COLO668 (cell line): ENCODE data around the gene MTX1.
"Not testable (repeated sequence)": the region's sequence is repeated elsewhere in the genome, so short reads cannot be mapped to it uniquely, and the experiment has no call there.

ENCODE experiments used
- DNase-seq: peaks from one replicate; lab custom pipeline; 2025; ENCODE audit not compliant: unreplicated experiment; lab: John Stamatoyannopoulos, UW

Gene MTX1

DNA sequence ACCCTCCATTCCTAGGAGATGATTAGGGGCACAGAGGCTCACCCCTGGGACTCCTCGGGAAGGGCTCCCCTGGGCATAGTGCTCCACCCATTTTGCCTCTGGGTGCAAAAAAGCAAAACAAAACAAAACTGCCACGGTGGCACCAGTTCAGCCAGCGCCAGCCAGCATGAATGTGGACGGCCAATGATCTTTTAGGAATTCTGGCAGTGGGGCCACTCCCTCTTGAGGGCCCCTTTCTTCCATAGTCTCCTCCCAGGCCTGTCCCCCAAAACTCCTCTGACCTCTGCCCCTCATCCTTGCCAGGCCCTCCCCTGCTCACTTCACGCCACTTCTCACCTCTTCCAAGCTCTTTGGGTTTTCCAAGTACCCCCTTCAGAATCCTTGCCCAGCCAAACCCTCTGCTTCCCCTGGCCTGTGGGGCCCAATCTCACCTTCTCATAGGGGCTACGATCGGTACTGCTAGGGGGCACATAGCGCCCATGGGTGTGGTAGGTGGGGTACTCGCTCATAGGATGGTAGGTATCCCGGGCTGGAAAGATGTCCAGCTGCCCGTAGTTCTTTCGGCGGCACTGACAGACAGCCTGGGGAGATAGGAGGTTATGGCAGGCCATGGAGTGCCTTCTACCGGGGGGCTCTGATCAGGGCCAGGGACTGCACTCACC, 21.6 kb upstream of the MTX1 start:
- peak; percentile 64 for DNase-seq

DNA sequence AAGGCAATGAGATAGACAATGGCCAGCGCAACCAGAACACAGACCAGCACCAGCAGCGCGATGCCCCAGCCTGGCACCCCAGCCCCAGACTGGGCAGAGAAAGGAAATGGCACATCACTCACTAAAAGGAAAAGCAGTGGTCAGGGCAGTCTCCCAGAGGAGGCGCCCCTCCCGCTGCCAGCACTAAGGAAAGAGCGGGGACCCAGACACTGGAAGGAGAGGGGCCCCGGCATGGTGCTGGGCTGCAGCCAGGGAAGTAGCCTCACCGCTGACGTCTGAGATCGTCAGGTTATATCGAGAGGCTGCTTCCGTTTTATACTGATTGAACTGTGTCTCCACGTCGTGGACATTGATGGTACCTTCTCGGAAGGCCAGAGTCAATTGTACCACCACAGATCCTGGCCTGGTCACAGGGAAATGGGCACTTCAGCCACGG, 21.0 kb upstream of the MTX1 start:
- peak; percentile 46 for DNase-seq

DNA sequence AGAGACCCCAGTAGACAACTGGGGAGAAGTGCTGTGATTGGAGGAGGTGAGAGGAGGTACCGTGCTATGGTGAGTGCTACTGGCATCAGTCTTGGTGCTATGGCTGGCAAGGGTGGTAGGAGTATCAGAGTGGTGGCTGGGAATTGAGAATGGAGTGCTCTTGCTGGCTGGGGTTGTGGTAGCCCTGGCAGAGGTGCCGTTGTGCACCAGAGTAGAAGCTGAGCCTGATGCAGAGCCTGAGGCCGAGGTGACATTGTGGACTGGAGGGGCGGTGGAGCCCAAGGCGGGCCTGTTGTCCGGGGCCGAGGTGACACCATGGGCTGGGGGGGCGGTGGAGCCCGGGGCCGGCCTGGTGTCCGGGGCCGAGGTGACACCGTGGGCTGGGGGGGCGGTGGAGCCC, 20.2 kb upstream of the MTX1 start:
- peak; percentile 23 for DNase-seq

DNA sequence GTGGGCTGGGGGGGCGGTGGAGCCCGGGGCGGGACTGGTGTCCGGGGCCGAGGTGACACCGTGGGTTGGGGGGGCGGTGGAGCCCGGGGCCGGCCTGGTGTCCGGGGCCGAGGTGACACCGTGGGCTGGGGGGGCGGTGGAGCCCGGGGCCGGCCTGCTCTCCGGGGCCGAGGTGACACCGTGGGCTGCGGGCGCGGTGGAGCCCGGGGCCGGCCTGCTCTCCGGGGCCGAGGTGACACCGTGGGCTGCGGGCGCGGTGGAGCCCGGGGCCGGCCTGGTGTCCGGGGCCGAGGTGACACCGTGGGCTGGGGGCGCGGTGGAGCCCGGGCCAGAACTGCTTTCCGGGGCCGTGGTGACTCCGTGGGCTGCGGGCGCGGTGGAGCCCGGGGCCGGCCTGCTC, 18.6 kb upstream of the MTX1 start:
- DNase-seq, result not testable (repeated sequence)

DNA sequence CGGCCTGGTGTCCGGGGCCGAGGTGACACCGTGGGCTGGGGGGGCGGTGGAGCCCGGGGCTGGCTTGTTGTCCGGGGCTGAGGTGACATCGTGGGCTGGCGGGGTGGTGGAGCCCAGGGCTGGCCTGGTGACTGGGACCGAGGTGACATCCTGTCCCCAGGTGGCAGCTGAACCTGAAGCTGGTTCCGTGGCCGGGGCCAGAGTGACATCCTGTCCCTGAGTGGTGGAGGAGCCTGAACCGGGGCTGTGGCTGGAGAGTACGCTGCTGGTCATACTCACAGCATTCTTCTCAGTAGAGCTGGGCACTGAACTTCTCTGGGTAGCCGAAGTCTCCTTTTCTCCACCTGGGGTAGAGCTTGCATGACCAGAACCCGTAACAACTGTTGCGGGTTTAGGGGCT, 16.6 kb upstream of the MTX1 start:
- DNase-seq, result peak; percentile 82

DNA sequence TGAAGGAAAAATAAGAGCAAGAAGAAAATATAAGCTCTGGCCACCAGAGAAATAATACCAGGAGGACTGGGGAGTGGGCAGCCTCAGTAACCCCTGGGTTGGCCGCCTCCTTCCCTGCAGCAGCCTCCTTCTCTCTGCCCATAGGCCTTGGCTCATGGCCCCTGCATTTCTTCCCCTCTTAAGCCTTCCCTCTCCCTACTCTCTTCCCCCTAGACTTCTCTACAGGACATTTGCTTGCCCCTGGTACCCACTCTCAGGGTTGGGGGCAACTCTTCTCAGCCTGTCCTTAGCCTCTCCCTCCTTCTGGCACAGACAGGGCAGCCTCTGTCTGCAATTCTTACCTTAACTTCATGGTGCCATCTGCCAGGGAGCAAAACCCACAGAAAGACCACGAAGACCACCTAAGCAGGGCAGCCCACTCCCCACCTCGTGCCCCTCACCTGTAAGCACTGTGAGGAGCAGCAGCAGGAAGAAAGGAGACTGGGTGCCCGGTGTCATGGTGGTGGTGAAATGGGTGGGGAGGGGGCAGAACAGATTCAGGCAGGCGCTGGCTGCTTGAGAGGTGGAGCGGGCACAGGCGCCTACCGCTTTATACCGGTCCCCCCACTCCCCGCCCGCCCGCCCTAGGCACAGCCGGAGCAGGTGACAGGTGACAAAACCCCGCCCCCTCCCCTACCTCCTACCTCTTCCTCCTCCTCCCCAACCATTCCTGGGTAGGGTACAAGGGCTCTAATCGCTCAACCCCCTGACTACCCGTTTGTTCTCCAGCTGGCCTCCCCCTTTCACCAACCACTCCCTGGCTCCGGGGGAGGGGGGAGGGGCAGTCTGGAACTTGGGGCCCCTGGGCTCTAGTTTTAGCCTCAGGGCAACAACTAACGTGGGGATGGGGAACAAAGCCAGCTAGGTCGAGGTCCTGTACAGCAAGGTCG, 15.9 kb upstream of the MTX1 start:
- peak; percentile 96 for DNase-seq

DNA sequence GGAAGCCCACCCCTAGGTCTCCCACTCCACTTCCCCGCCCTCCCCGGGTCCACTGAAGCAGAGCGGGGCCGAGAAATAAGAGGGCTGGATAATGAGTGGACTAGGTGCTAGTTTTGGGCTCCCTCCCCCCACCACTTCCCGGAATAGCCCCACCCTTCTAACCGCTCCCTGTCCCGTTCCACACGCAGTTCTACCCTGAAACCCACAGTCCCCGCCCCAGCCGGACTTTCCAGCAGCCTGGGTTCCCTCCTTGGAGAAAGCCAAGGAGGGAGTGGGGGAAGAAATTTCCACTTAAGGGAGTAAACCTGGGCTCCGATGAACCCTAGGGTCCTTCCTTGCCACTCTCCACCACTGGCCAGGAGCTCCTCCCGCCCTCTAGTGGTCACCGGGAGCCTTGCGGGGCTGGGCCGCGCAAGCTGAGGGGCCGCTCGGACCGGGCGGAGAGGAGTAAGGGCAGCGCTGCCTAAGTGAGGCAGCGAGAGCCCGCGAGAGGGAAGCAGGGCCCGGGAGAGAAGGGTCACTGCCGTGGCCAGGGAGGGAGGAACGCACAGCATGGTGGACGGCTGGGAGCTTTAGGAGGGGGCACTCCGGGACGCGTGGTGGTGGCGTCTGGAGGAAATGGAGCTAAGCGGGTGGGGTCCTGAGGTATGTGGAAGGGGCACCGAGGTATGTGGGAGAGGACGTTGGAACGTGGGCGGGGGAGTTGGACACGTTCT, 15.1 kb upstream of the MTX1 start:
- DNase-seq, result peak; percentile 93

DNA sequence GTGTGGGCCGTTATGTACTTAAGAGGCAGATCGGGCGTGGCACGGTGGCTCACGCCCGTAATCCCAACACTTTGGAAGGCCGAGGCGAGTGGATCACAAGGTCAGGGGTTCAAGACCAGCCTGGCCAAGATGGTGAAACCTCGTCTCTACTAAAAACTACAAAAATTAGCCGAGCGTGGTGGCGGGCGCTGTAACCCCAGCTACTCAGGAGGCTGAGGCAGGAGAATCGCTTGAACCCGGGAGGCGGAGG, 14.6 kb upstream of the MTX1 start:
- DNase-seq, result not testable (repeated sequence)

DNA sequence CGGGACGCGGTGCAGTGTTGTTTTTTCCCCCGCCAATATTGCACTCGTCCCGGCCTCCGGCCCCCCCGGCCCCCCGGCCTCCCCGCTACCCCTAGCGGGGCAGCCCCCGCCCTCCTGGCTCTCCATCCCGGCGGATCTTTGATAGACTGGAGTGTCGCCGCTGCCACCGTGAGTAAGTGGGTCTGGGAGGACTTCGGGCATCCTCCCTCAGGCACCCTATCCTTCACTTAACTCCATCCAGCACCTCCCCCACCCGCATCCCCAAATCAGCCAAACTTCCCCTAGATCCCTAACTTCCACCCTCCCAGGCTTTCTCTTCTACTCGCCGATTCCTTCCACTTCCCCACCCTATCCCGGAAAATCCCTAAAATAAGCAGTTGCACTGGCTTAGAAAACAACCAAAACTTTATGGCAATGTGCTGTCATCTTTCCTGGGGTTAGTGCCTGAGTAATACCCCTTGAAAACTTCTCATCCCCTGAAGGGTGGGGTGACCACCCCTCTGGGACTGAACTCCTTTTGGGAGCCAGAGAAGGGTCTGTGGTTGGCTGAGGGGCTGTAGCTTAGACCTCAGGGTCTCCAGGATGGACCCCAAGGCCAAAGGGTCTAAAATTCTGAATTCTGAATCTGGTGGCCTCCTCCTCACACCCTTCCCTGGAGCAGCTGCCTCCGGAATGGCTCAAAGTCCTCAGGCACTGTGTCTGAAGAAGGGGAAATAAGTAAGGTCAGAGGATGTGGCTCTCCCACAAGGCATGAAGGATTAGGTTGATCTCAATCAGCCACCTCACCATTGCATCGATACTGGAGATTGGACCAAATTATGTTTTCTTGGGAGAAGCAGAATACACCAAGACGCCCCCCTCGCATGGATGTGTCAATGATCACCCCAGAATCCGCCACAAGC, 13.0 kb upstream of the MTX1 start:
- peak; percentile 56 for DNase-seq

DNA sequence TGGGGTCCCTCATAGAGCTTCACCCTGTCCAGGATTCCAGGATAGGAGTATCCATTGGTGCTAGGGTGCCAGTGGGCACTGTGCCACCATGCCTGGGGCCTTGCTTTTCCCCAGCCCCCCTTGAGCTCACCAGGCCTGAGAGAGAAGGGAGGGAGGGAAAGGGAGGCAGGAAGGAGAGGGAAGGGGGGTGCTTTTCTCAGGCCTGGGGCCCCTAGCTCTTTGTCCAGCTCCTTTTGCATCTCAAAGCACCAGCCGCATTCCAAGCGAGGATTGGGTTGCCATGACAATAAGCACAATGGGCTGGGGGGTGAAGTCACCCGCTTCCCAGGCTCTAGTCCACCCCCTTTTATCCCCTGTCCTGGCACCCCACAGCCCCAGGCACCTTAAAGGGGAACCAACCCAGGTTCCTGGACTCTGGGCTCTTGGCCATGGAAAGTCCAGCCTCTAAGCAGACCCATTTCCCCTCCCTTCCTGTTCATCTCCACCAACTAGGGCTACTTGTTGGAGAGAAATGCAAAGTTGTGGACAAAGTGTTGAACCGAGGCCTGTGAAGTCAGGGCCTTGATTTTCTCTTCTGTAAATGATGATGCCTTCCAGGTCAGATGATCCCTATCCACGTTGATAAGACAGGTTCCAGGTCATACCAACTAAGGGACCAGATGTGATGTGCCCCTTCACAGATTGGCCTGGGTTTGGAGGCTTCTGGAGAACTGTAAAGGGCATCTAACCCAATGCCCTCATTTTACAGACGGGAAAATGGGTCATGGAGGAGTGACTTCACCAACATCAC, 12.2 kb upstream of the MTX1 start:
- DNase-seq, result no peak

DNA sequence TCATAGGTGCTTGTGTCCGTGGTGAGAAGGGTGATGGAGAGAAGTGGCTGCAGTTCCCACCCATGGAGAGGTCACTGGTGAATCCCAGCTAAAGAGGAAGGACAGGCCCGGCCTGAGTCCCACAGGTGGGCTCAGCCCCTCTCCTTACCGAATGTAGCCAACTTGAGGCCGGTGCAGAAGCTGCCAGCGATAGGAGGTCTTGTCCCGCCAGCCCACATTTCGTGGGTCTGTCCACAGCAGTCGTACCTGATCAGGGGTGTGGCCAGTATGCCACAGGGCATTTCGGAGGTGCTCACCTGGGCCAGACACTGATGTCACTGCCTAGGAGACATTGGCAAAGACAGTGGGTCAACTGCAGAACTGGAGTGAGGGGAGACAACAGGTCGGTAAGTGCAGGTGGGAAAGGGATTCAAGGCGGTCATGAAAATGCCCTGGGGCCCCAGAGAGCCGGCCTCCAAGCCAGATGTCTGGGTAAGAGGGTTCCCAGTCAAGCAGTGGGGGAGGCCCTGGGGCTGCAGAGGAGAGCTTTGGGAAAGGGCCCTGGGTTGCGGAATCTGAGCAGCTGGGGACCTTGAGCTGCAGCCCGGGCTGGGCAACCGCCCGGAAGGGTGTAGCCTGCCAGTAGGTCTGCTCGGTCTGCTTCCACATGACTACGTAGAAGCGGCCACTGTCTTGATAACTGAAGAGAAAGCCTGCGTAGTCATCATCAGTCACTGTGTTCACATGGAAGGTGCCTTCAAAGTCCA, 11.4 kb upstream of the MTX1 start:
- no peak for DNase-seq

DNA sequence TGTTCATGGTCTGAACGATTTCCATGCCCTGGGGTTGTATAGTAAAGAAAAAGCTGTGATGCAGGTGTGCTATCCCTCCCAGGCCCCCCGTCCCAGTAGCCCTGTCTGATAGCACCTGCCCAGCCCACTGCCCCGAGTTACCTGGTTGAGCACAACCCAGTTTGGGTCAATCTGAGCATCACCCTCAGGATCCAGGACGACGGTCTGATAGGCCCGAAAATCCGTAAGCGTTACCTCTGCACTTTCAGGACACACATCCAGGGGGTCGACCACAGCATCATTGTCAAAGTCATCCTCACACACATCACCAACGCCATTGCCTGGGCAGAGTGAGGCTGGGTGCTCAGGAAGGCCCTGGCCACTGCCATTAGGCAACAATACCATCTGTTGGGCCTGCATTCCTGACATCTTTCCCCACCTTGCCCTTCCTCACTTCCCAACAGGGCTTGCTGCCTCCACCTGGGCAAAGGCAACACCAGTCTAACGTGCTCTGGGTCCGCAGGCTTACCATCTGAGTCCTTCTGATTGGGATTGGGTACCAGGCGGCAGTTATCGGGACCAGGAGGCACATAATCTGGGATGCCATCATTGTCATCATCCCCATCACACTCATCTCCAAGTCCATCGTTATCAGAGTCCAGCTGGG, 10.5 kb upstream of the MTX1 start:
- no peak for DNase-seq

DNA sequence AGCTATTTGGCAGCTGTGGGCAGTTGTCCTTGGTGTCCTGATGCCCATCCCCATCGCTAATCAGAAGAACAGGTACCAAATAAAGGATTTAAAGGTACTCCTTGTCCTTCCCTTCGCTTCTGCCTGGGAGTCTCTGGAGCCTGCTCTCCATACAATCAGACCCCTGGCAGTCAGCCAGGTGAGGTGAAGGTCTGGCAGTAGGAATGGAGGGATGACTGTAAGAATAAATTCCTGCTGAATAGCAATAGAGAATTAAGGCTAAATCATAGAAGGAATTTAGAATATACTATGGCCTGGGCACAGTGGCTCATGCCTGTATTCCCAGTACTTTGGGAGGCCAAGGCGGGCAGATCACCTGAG, 10.0 kb upstream of the MTX1 start:
- DNase-seq, result no peak

DNA sequence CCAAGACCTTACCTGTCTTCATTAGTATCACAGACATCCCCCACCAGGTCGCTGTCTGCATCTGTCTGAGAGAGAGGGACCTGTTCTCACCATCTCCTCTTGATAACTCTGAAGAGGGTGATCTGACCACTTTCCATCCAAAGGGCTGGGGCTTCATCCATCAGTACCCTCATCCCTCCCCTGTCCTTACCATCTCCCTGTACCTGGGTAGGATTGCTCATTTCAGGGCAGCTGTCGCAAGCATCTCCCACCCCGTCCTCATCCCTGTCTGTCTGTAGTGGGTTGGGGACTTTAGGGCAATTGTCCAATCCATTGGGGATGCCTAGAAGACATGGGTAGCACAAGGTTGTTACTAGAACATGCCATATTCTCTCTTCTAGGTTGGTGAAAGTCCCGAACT, 8.7 kb upstream of the MTX1 start:
- no peak for DNase-seq

DNA sequence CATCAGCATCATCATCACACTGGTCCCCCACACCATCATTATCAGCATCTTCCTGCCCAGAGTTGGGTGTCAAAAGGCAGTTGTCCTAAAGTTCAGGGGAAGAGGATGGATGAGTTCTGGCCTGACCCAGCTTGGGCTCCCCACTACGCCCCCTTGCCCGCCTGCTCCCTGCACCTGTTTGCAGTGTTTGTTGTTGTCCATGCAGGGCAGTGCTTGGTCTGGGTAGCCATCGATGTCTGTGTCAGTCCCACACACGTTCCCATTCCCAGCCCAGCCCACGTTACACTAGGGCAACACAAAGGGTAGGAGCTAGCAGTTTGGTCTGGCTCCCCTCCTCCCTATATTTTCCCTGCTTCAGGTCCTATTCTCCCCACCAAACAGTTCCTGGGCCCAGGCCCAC, 7.6 kb upstream of the MTX1 start:
- DNase-seq, result no peak

DNA sequence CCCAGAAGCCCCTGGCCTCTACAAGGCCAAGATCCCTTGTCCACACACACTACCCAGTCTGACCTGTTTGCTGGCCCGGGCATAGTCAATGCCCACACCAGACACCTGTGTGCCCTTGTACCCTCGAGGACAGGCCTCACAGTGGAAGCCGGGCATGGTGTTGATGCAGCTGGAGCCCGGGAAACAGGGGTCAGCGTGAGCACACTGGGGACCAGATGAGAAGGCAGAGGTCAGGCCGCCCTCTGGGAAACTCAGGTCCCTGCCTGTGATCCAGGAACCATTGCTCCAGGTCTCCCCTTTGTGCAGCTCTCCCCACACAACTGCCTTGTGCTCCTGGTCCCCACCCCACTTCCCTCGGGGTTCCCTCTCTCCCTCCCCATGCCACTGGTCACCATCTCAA, 6.3 kb upstream of the MTX1 start:
- no peak for DNase-seq

DNA sequence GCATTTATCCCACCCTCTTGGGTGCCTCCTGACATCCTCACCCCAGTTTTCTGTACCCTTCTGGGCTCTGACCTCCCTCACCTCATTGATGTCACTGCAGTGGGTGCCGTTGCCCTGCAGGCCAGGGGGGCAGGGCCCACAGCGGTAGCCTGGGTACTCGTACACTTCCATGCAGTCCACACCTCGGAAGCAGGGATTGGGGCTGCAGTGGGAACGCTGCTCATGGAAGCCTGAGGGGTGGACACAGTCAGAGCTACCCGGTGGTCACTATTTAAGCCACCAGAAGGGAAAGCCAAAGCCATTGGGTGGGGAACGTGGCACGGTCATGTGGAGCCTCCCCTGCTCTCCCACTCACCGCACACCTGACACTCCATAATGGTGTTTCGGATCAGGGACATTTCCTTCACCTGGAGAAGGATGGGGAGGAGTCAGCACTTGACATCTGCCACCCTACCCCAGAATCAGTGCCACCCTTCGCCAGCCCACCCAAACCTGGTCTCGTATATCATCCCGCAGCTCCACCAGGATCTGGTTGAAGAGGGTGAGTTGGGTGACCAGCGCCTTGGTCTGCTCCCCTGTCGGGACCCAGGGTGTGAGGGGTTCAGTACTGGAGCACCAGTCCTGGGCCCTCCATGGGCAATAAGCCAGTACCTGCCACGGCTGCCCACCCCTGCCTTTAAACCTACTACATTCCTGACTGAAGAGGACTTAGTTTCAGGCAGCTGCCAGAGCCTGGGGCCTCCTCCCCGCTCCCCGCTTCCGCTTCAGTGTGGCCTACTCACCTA, 5.6 kb upstream of the MTX1 start:
- no peak for DNase-seq

DNA sequence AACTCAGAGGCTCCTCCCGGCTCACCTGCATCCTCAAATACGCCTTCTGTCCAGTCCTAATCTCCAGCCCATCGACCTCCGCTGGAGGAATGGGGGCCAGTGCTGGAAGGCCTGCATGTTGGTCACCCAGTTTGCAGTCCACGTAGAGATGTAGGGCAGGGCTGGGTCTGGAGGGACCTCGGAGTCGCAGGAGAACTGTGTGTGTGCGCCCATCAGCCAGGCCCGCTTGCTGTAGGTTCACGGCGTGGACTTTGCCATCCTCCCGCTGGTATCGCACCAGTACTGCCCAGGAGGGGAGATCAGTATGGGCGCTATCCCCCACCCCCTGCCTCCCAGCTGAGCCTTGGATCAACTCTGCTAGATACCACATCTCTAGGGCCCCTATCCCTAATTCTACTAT, 3.5 kb upstream of the MTX1 start:
- DNase-seq, result no peak
